Glomerular visceral epithelial cell (primary cell): Measurements from ENCODE around the gene PKM.
A peak's percentile ranks its signal among the peaks of the same experiment; 100 is the strongest.

Experiments
- DNase-seq: peaks from one replicate; pipeline ENCODE4 v3.0.0-alpha.2; 2016; ENCODE audit errors: extremely low spot score

Gene PKM

GRCh38 chr15:72155635-72156616 lies 75.1 kb downstream of the PKM start:
- DNase-seq: peak; percentile 84

- DNase-seq: peak; percentile 95
These were observed 75.9 kb downstream of the PKM start for GRCh38 chr15:72155003-72155621.

- DNase-seq: no peak
These were observed 76.7 kb downstream of the PKM start for GRCh38 chr15:72154316-72154715.

- DNase-seq: no peak
These were observed 77.6 kb downstream of the PKM start for GRCh38 chr15:72153269-72154000.
